IPS-NIHi11 (cell line): ENCODE measurements around the gene MGST3.
A peak's percentile ranks its signal among the peaks of the same experiment; 100 is the strongest.
"Not testable (repeated sequence)": the region's sequence is repeated elsewhere in the genome, so short reads cannot be mapped to it uniquely, and the experiment has no call there.

Experiments used
- DNase-seq: peaks from one replicate; pipeline ENCODE4 v3.0.0; 2012; ENCODE audit warnings: mixed read lengths, low spot score

The MGST3 gene

DNA sequence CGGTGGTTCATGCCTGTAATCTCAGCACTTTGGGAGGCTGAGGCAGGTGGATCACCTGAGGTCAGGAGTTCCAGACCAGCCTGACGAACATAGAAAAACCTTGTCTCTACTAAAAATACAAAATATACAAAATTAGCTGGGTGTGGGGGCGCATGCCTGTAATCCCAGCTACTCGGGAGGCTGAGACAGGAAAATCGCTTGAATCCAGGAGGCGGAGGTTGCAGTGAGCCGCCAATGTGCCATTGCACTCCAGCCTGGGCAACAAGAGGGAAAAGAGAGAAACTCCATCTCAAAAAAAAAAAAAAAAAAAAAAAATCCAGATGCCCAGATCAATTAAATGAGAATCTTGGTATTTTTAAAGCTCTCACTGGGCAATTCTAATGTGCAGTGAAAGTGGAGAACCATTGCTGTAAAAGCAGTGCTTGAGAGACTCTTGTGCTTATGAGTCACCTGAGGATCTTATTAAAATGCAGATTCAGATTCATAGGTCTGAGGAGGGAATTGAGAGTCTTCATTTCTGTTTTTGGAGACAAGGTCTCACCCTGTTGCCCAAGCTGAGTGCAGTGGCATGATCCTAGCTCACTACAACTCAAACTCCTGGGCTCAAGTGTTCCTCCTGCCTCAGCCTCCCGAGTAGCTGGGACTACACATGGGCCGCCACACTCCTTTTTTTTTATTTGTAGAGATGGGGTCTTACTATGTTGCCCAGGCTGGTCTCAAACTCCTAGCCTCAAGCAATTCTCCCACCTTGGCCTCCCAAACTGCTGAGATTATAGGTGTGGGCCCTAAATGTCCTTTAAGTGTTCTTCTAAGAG is 27.9 kb downstream of the MGST3 start:
- not testable (repeated sequence) for DNase-seq

DNA sequence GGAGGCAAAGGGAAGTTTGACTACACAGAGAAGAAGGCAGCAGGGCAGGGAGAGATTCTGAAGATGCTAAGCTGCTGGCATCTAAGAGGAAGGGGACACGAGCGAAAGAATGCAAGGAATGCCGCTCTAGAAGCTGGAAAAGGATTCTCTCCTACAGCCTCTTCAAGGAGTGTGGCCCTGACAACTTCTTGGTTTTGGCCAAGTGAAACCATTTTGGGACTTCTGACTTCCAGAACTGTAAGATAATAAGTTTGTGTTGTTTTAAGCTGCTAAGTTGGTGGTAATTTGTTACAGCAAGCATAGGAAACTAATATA is 28.5 kb downstream of the MGST3 start:
- peak; percentile 46 for DNase-seq

DNA sequence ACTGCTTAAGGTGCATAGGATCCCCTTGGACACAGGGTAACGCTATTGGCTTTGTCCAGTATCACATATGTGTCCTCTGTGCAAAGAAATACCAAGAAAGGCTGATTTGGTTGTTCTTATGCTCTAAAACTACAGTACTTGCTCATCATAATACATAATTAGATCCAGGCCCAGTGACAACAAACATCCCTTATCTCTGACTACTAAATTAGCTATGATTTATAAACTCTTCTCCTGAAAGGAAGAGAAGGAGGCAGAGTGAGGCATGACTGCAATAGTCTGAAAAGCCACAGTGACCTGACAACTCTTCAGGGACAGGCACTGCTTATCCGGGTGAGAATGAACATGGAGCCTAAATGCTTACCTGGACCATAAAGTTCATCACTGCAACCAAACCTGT is 30.7 kb downstream of the MGST3 start:
- DNase-seq = no peak

DNA sequence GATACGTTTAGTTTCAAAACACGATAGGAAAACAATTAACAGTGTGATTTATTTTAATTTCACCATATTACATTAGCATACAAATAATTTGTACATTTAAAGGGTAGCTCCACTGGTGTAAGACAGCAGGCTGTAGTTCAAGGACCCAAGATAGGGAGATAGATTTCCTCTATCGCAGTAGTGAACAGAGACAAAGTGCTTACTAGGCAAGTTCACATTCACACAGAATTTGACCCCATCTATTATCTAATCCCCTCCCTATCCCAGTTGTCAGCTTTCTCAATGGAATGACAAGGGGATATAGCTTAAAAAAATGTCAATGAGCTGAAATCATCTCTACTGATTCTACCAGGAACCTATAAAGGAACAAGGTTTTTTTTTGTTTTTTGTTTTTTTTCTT is 31.2 kb downstream of the MGST3 start:
- DNase-seq = no peak

DNA sequence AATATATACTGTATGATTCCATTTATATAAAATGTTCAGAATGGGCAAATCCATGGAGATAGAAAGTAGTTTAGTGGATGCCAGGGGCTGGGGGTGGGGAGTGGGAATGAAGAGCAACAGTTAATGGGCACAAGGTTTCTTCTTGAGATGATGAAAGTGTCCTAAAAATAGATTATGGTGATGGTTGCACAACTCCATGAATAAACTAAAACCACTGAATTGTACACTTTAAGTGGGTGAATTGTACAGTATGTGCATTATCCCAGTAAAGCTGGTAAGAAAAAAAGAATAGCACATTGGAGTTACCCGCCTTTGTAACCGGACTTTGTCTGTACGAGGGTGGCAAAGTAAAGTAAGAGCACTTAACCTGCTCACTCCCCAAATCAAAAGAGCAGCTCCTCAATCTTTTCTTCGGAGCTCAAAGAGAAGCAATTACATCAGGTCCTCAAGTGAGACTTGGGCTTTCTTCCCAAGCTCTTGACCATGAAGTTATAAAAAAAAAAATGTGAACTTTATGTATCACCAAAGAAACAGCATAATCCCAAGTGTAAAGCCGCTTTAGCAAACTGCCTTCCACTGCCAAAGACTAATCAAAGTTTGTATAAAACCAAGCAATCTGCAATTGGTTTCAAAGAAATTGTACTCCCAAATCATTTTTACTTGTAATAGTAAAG is 35.3 kb downstream of the MGST3 start:
- no peak for DNase-seq

DNA sequence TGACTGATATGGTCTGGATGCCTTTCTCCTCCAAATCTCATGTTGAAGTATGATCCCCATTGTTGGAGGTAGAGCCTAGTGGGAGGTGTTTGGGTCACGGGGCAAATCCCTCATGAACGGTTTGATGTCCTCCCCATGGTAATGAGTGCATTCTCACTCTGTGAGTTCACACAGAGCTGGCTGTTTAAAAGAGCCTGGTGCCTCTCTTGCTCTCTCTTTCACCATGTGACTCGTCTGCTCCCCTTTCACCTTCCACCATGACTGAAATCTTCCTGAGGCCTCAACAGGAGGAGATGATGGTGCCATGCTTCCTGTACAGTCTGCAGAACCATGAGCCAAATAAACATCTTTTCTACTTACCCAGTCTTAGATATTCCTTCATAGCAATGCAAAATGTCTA is 37.1 kb downstream of the MGST3 start:
- no peak for DNase-seq

DNA sequence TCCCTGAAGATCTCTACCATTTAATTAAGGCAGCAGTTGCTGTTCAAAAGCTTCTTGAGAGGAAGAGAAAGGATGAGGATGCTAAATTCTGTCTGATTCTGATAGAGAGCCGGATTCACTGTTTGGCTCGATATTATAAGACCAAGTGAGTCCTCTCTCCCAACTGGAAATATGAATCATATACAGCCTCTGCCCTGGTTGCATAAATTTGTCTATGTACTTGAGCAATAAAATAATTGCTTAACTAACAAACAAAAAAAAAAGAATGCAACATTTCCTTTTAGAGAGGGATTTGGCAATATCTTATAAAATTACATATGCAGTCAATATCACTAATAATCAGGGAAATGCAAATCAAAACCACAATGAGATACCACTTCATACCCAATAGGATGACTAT is 40.5 kb downstream of the MGST3 start:
- no peak for DNase-seq

DNA sequence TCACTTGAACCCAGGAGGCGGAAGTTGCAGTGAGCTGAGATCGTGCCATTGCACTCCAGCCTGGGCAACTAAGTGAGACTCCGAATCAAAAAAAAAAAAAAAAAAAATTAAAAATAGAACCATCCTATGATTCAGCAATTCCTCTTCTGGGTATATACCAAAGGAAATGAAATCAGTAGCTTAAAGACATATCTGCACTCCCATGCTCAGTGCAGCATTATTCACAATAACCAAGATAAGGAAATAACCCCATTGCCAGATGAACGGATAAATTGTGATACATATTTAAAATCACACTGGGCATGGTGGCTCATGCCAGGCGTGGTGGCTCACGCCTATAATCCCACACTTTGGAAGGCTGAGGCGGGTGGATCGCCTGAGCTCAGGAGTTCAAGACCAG is 43.6 kb downstream of the MGST3 start:
- no peak for DNase-seq

DNA sequence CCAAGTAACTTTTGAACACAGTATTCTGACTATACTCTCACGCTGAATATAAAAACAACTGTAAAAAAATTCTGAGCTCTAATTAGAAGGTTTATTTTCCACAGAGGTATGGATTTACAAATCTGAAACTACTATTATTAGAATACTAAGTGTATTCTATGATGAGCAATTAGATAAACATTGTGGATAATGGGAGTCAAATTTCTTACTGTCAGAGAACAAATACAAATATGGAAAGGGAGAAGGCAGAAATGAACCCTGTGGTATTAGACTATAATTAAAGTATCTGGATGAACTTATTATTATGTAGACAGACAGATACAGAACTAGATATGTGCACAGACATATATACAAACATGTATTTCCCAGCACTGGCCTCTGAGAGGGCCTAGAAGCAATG is 44.8 kb downstream of the MGST3 start:
- no peak for DNase-seq

DNA sequence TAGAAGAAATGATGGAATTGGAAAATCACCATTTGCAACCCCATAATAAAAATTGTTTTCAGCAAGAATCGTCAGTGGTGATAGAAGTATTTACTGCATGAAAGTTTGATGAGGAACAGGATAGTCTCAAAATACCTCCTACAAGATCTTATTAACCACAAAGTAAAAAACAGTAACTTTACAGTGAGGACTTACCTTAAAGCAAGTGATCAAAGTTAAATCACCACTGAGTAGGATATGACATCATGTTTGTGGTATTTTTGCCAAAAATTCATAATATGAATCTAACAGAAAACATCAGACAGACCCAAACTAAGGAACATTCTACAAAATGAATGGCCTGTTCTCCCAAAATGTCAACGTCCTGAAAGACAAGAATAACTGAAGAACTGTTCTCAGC is 47.5 kb downstream of the MGST3 start:
- no peak for DNase-seq

DNA sequence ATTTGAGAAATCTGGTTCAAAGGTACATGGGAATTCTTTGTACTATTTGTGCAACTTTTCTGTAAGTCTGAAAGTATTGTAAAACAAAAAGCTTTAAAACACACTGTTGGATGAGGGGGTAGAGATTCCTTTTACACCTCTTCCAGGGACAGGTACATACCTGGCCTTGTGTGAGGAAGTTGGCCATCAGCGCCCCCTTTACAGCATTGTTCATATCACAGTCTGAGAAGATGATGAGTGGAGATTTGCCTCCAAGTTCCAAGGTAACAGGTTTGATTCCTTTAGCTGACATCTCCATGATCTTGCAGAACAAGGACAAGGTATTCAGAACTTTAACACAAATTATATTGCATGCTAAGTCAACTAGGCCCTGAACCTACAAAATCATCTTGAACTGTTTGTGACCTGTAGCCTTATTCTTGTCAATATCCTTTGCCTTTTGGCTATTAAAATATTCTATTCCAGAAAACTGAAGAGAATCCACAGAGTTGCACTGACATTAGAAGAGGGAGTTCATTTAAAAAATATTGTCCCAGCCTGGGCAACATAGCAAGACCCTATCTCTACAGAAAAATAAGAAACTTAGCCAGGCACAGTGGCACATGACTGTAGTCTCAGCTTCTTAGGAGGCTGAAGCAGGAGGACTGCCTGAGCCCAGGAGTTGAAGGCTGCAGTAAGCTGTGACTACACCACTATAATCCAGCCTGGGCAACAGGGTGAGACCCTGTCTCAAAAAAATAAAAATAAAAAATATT is 48.4 kb downstream of the MGST3 start:
- DNase-seq = no peak

DNA sequence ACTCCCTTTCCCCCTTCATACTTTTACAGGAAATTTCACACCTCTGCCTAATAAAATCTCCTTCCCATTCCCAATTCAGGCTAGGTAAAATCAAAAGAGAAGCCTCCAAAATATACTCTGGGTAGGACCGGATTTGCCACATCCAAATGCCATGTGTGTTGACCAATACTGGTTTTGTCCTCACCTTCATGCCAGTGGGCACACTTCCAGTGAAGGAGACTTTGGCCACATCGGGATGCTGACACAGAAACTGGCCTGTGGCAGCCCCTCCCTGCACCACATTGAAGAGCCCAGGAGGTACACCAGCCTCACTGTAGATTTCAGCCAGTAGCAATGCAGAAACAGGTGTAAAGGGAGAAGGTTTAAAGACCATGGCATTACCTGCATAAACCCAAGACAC is 49.3 kb downstream of the MGST3 start:
- DNase-seq = no peak

DNA sequence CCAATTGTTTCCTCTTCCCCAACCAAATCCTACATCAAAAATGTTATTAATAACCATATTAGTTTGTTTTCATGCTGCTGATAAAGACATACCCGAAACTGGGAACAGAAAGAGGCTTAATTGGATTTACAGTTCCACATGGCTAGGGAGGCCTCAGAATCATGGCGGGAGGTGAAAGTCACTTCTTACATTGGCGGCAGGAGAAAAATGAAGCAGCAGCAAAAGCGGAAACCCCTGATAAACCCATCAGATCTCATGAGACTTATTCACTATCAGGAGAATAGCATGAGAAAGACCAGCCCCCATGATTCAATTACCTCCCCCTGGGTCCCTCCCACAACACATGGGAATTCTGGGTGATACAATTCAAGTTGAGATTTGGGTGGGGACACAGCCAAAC is 49.7 kb downstream of the MGST3 start:
- DNase-seq = not testable (repeated sequence)

DNA sequence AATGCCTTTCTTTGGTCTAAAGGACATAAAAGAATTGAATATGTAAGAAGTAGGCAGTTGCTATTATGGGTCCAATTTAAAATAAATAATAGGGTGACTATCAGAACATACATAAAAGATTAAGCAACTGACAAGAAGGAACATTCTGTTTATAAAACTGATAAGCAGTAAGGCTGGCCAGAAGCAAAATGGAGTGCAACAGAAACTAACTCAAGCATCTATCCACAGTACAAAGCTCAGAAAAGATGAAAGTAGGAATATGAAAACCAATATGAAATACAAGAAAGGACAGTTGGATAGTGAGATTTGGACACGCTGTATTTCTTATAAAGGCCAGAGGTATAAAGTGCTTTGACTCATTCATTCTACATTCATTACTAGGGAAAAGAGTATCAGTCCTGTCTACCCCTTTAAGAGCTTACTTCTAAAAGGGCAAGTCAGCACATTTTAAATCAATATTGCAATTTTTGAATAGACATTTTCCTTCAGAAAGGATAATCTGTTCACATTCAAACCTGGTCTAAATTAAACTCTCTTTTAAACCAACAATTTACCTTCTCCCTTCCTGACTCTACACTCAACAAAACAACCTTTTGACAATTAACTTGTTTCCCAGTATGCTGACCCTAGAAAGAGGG is 52.9 kb downstream of the MGST3 start:
- DNase-seq = no peak

DNA sequence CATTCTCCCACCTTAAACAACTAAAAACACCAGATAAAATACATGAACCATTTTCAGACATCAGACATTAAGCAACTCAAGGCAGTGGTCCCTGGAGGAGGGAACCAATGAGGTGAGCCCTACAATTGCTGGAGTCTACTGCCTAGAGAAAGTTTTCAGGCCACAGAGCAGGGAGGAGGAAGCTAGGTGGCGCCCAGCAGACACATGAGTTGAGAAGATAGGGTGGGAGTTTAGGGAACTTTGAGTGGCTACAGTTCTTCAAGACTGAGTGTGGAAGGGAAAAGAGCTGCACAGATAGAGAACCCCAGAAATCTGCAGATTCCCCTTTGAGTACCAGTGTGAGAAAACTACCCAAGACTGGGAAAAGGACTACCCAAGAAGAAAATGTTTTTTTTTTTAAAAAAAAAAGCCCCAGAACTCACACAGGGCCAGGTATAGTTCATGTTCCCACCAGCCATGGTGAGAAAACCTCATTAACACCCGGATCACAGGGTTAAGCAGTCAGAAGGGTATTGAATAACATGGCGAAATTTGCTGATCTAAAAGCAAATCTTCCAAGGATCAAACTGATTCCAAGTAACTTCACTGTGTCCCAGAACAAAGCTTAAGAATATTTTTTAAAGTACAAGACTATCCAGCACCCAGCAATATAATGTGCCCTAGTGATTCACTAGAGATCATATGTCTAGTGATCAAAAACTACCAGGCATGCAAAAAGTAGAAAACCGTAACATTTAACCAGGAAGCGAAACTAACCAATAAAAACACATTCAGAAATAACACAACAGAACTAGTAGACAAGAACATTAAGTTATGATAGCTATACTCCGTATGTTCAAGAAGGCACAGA is 55.3 kb downstream of the MGST3 start:
- DNase-seq = peak; percentile 23

DNA sequence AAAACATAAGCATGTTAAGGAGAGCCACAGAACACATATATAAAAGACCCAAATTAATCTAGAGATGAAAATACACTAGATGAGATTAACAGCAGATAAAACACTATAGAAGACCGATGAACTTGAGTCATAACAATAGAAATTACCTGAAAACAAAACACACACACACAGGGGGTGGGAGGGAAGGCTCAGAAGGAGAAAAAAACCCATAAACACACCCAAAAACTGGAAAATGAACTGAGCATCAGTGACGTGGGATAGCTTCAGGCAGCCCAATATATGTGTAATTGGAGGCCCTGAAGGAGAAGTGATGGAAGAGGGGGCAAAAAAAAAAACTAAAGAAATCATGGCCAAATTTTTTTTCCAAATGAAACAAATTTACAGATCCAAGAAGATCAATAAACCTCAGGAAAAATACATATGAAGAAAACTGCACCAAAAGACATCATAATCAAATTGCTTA is 56.0 kb downstream of the MGST3 start:
- DNase-seq = no peak

DNA sequence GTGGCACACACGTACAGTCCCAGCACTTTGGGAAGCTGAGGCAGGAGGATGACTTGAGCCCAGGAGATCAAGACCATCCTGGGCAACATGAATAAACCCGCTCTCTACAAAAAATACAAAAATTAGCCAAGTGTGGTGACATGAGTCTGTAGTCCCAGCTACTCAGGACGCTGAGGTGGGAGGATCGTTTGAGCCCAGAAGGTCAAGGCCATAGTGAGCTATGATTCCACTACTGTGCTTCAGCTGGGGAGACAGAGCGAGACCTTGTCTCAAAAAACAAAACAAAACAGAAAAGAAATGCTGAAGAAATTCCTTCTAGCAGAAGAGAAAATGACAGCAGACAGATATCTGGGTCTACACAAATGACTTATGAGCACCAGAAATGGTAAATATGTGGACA is 57.0 kb downstream of the MGST3 start:
- no peak for DNase-seq

DNA sequence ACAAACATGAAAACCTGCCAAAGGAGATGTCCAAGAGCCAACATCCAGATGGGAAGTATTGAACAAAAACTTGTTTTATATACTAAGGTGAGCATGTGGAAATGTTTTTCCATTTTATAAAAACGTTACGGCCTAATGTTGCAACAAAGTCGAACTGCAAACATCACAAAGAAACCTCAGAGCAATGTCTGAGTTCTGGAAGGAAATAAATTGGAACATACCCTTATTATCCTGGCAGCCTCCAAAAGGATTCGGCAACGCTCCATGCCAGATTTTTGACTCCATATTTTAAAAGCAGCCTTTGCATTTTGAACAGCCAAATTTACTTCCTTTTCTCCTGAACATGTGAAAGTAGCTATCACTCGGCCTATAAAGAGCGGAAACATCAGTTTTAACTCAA is 64.0 kb downstream of the MGST3 start:
- no peak for DNase-seq

DNA sequence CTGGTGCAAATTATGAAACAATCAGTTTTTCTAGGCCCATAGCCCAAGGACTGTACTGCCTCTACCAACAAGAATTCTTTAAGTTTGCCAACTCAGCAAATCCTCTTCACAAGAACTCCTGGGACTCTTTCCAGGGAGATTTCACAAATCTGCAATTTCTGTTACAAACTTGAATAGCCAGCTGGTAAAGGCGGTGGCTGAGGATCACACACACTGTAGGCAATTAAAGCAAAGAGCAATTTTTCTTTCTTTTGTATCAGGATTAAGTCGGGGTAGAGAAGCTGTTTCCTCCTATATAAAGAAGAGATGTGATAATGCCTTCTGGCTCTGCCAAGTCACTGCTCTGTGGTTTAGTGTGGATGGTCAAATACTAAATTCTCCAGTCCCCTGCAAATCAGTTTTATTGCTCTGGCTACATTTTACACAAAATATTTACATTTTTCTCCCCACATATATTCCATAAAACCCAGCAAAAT is 65.6 kb downstream of the MGST3 start:
- no peak for DNase-seq

DNA sequence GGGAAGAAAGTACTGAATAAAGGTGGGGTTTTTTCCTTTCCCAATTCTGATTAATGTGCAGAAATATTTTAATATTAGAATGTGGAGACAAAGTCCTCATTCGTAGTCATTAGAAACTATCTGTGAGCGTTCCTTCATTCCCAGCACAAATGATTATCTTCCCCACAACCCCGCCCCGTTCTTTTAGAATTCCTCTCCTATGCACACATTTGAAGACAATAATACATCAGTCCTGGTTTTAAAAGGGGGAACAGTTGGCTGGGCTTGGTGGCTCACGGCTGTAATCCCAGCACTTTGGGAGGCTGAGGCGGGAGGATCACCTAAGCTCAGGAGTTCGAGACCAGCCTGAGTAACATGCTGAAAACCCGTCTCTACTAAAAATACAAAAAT is 66.5 kb downstream of the MGST3 start:
- no peak for DNase-seq
